Esophagus muscularis mucosa (tissue), 4 donors: ENCODE data around the gene FBXW2.

ENCODE experiments used
- EP300 ChIP-seq: sonication (generic); formaldehyde crosslinking; IDR thresholded peaks from one replicate; pipeline ENCODE4 v1.6.1; 2017; ENCODE audit warnings: antibody characterized with exemption
- POLR2A ChIP-seq: fragments of 450-650 bp; IDR thresholded peaks from one replicate; pipeline ENCODE4 v1.6.1; 2017; ENCODE audit warnings: antibody characterized with exemption, moderate library complexity, mild to moderate bottlenecking, low read depth
- POLR2AphosphoS5 ChIP-seq, 2 donors: sonication (generic); formaldehyde crosslinking; IDR thresholded peaks; one replicate each; pipeline ENCODE4 v1.6.1; 2017; ENCODE audit warnings: antibody characterized with exemption in 2 of 2
- TF ChIP-seq, protein P1 (sequence below), 3 experiments: fragments of 200-600 bp in 2 of 3; fragments of 450-650 bp in 1 of 3; sonication (generic) in 2 of 3; IDR thresholded peaks; one replicate each; pipeline ENCODE4 v1.5.1; 2017 to 2019; ENCODE audit warnings: antibody characterized with exemption in 3 of 3, mild to moderate bottlenecking in 2 of 3, moderate library complexity in 1 of 3

GRCh38 chr9:120791161-120791560, 2.1 kb downstream of the FBXW2 start:
- TF ChIP-seq, protein P1, sequence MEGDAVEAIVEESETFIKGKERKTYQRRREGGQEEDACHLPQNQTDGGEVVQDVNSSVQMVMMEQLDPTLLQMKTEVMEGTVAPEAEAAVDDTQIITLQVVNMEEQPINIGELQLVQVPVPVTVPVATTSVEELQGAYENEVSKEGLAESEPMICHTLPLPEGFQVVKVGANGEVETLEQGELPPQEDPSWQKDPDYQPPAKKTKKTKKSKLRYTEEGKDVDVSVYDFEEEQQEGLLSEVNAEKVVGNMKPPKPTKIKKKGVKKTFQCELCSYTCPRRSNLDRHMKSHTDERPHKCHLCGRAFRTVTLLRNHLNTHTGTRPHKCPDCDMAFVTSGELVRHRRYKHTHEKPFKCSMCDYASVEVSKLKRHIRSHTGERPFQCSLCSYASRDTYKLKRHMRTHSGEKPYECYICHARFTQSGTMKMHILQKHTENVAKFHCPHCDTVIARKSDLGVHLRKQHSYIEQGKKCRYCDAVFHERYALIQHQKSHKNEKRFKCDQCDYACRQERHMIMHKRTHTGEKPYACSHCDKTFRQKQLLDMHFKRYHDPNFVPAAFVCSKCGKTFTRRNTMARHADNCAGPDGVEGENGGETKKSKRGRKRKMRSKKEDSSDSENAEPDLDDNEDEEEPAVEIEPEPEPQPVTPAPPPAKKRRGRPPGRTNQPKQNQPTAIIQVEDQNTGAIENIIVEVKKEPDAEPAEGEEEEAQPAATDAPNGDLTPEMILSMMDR (IDR thresholded peaks at IDR 0.05) = no peak
- no peak for TF ChIP-seq POLR2A
- no peak for TF ChIP-seq EP300
- TF ChIP-seq POLR2AphosphoS5 (IDR thresholded peaks at IDR 0.05) = no peak
